G401 (cell line): Measurements from ENCODE around the gene C2orf49. TPM values are rescaled to one million over a fixed set of nuclear protein-coding genes. Genes with fewer than 3 reads are reported as not detected.

Source experiments
- DNase-seq: peaks from one replicate; pipeline ENCODE4 v3.0.0-alpha.2; 2015; ENCODE audit warnings: low spot score
- in situ Hi-C: cut with HindIII; loops from 2 replicates; pipeline ENCODE4 v1.10.0; 2016; ENCODE audit warnings: low sequenced_read_pairs, mixed read lengths
- total RNA-seq: library from RNA; depleted of rRNA; stranded (reverse); fragments of >200 nt; shearing (Covaris generic); gene quantifications from 2 replicates; pipeline ENCODE4 v1.2.3, GENCODE V29; 2014; rRNA removed

C2orf49 gene
- total RNA-seq, 1 experiment from 2014 or later: 46.0 TPM

DNA sequence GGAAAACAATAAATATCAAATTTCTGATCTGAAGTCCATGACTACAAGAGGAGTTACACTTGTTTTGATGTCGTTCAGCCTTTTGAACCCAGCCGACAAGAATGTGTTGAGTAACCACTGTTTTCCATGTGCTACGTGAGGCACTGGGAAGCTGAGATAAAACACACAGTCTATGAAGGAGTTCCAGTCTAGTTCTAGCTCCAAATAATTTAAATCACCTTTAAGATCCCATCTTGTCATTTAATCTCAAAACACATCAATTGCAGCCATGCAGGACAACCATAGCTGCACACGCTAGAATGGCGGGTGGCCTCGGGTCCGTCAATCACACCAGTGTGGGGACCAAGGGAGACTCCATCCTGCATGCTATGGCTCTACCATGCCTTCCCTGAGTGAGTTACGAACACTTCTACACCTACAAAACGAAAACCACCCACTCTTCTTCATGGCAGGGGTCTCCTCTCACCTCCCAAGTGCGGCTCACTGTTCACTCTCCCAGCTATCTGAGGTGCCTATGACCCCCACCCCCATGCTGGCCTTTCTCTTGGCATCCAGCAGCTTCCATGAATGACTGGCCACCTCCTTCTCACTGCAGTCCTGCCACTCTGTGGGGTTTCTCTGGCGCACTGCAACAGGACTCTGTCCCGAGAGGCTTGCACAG, 57.7 kb downstream of the C2orf49 start:
- in situ Hi-C loops: loop anchor here (25.0 kb wide), 1 partner anchor 117 kb away; no protein-coding TSS in a partner anchor
- DNase-seq: no peak

DNA sequence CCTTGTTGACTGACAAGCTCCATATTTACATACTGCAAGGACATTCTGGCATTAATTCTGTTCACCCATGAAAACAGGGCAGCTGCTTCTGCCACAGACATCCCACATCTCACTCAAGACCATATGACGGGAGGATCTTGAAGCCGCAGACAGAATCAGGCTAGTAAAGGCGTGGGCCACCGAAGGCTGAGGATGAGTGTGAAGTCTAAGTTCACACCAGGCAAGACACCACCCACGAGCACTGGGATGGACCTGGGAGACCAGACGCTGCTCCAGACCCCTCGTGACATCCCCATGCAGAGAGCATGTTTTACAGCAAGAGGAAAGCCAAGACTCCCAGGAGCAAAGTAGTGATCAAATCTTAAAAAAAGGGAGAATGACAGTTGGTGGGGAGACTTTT, 58.4 kb downstream of the C2orf49 start:
- in situ Hi-C loops: loop anchor here (25.0 kb wide), 1 partner anchor 117 kb away; no protein-coding TSS in a partner anchor
- DNase-seq: no peak

DNA sequence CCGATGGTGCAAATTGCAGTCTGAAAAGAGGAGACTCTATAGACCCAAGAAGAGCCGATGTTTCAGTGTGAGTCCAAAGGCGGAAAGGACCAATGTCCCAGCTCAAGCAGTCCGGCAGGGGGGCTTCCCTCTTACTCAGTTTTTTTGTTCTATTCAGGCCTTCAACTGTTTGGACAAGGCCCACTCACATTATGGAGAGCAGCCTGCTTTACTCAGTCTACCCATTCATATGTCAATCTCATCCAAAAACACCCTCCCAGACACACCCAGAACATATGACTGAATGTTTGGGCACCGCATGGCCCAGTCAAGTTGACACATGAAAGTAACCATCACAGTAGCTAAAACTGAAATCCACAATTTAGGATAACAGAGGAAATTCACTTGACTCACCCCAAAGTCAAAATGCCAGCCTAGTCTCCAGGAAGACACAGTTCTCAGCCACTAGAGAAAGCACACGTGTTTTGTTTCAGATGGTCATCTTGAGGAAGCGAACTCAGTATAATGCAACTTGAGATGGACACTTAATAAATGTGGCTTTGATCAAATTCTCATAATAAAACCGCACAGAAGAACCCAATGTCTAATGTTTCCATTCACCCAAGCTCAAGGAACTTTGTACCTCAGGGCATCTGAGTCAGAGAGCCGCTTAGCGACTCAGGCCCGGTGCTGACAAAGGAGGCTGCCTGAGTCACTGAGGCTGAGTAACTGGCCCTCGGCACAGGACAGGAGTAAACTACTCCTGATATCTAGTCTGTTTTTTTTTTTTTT, 59.1 kb downstream of the C2orf49 start:
- DNase-seq: no peak
- in situ Hi-C loops: loop anchor here (25.0 kb wide), 1 partner anchor 116 kb away; no protein-coding TSS in a partner anchor

DNA sequence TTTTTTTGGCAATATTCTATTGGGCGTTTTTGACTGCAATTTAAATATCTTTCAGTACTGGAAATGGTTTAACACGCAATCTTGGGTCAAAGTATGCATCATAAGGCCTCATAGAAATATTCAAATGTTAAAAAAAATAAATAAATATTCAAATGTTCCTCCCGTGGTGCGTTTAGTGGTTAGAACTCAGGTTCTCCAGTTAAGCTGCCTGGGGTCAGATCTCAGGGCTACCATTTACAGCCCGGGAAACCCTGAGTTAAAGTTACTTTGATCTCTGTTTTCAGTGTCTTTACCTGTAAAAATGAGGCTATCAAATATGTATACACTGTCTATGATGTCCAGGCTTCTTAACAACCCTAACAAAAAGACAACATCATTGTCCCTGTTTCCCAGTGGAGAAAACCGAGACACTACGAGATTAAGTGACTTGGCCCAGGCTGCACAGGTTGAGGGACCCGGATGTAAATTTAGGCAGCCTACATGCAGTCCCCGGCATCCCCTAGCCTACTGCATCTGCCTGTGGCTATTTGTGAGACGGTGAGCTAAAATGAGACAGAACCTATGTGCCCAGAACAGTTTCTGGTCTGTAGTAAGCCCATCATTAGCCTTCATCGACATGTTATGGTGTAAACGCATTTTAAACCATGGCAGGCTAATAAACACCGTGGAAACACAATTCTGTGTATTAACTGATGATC, 59.8 kb downstream of the C2orf49 start:
- in situ Hi-C loops: loop anchor here (25.0 kb wide), 1 partner anchor 115 kb away; no protein-coding TSS in a partner anchor
- DNase-seq: no peak

DNA sequence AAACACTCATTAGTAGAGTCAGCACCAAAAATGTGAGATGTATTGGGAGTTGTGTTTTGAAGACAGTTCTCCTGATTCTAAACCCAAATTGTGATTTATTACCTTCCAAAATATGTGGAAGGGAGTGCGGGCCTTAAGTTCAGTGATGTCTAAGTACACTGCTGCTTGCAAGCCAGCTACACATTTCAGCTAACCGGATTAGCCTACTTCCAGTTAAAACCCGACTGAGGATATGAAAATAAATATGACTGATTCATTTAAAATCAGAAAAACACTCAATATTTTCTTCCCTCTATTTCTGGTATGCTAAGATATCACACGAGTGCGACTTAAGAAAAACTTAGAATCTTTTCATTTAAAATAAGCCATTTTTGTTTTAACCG, 60.6 kb downstream of the C2orf49 start:
- DNase-seq: peak; percentile 38
- in situ Hi-C loops: loop anchor here (25.0 kb wide), 1 partner anchor 114 kb away; no protein-coding TSS in a partner anchor

DNA sequence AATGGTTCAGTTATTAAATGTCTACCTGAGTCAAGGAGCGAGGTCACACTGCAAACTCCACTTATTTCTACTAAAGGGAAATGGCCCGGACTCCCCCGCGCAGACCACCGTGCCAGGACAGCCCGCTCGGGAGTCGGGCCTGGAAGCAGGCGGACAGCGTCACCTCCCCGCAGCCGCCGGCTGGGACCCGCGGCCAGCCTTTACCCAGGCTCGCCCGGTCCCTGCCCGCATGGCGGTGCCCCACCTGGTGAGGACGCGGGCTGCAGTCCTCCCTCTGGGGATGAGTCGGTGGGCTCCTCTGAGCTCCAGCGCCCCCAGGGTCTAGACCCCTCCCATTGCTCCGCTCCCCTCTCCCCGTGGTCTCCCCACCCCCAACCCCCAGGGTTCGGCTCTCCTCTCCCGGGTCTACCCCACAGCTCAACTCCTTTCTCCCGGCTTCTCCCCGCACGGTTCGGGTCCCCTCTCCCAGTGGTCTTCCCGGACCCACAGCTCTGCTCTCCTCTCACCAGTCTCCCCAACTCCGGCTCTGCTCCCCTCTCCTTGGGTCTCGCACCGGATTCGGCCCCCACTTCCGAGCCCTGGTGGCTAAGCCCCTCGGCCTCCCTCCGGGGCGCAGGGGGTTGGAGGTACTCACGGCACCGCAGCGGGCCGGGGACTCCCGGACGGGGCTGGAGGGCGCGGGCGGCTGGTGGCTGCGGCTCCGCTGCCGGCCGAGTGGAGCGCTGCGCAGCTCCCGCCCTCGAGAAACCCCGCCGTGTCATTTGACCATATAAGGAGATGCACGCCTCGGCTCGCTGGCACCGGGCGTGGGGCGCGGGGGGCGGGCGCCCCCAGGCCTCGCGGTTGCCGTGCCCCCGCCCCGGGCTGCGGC, 61.2 kb downstream of the C2orf49 start, which contains the start of gene FHL2:
Gene FHL2 (minus strand): TSS at position 716 of the 871 bp plus-strand sequence. CDS start 12,535 bp downstream, outside the sequence.
- in situ Hi-C loops: loop anchor here (25.0 kb wide), 1 partner anchor 114 kb away; no protein-coding TSS in a partner anchor
- DNase-seq: peak; percentile 64

Other genes starting within 250 kb of the C2orf49 start
- gene GPR45, start 95.8 kb upstream of the C2orf49 start, total RNA-seq: not detected in 2 replicates
- 16.7 and 30.4 TPM in 2 replicates for gene TGFBRAP1, start 7.8 kb upstream of the C2orf49 start, total RNA-seq
- gene FHL2, start 61.5 kb downstream of the C2orf49 start, total RNA-seq: 54.6 and 70.4 TPM in 2 replicates